HCT116 (cell line): ENCODE results near the gene MGST3. TPM values are rescaled to one million over a fixed set of nuclear protein-coding genes. Genes with fewer than 3 reads are reported as not detected.

Experiments used
- ATAC-seq: fragments of 200-7000 bp; cut with Tn5 transposase; 2 replicates; pipeline ENCODE4 v1.9.1; 2020; ENCODE audit warnings: mild to moderate bottlenecking, moderate library complexity
- BruUV-seq: library from RNA; stranded (reverse); fragments of 400-500 nt; replicated peaks from 2 replicates; lab custom pipeline; 2021; lab: Mats Ljungman, UMichigan
- CTCF ChIA-PET: fragments of 300-600 bp; sonication (Branson Sonifier 250); formaldehyde crosslinking; loops from one replicate; lab custom pipeline; 2021; ENCODE audit warnings: antibody characterized with exemption; lab: Charles Lee
- POLR2A ChIA-PET: fragments of 300-600, 350-600 bp; sonication (Branson Sonifier 250); formaldehyde crosslinking; loops from one replicate; lab custom pipeline; 2021; ENCODE audit warnings: antibody characterized with exemption; lab: Charles Lee
- RAD21 ChIA-PET, 2 experiments: fragments of 300-600 bp; sonication (Branson Sonifier 250); formaldehyde crosslinking; loops; one replicate each; lab custom pipeline; 2023; ENCODE audit warnings: low total read pairs in 2 of 2; ENCODE audit not compliant: uncharacterized antibody in 2 of 2, unreplicated experiment in 2 of 2, low non-redundant PET in 1 of 2; lab: Charles Lee
- DNase-seq: peaks from one replicate; pipeline ENCODE4 v3.0.0-alpha.2; 2010; ENCODE audit warnings: low read depth, low spot score
- H2AFZ ChIP-seq: fragments of 200-600 bp; shearing (Covaris generic), sonication (generic); 2 replicates; pipeline ENCODE4 v1.6.1; 2017; ENCODE audit warnings: low read depth, mixed run types, mixed read lengths, antibody characterized with exemption, low read length; ENCODE audit not compliant: poor library complexity, severe bottlenecking
- H3K27ac ChIP-seq: 2 replicates; pipeline ENCODE4 v1.5.1; 2012; ENCODE audit warnings: low read depth, low read length
- H3K27me3 ChIP-seq: fragments of 200-600 bp; sonication (generic); 2 replicates; pipeline ENCODE4 v1.6.1; 2016; ENCODE audit warnings: mixed run types, low read length, mixed read lengths; ENCODE audit not compliant: insufficient read depth
- H3K36me3 ChIP-seq, 2 experiments: fragments of 200-500 bp in 1 of 2; fragments of 200-600 bp in 1 of 2; sonication (Bioruptor generic) in 1 of 2; sonication (generic) in 1 of 2; 2 replicates each; pipeline versions ENCODE4 v1.5.1 to v1.6.1; 2014 to 2016; ENCODE audit warnings: low read length in 2 of 2, inconsistent platforms in 1 of 2, mixed read lengths in 1 of 2, mixed run types in 1 of 2; ENCODE audit not compliant: insufficient read depth in 2 of 2, control insufficient read depth in 1 of 2
- H3K4me1 ChIP-seq, 2 experiments: fragments of 200-600 bp in 1 of 2; sonication (generic) in 1 of 2; 2 replicates each; pipeline versions ENCODE4 v1.5.1 to v1.6.1; 2012 to 2017; ENCODE audit warnings: low read length in 2 of 2, inconsistent platforms in 1 of 2, mild to moderate bottlenecking in 1 of 2, mixed read lengths in 1 of 2, mixed run types in 1 of 2, moderate library complexity in 1 of 2; ENCODE audit not compliant: insufficient read depth in 2 of 2, control insufficient read depth in 1 of 2
- H3K4me2 ChIP-seq: fragments of 200-600 bp; sonication (generic); 2 replicates; pipeline ENCODE4 v1.6.1; 2017; ENCODE audit warnings: mixed run types, low read length, mixed read lengths
- H3K4me3 ChIP-seq, 2 experiments: fragments of 200-600 bp in 1 of 2; sonication (generic) in 1 of 2; replicated peaks in 1 of 2; 2 replicates each; pipeline ENCODE4 v1.5.1; 2011 to 2016; ENCODE audit warnings: low read length in 2 of 2, control low read depth in 1 of 2, low read depth in 1 of 2, mild to moderate bottlenecking in 1 of 2, mixed read lengths in 1 of 2, mixed run types in 1 of 2
- H3K79me2 ChIP-seq: fragments of 200-600 bp; sonication (generic); 2 replicates; pipeline ENCODE4 v1.6.1; 2017; ENCODE audit warnings: mild to moderate bottlenecking, mixed run types, low read length, moderate library complexity, mixed read lengths; ENCODE audit not compliant: insufficient read depth
- H3K9ac ChIP-seq: fragments of 200-600 bp; sonication (generic); 2 replicates; pipeline ENCODE4 v1.6.1; 2016; ENCODE audit warnings: low read length, mixed read lengths
- H3K9me2 ChIP-seq: fragments of 200-600 bp; sonication (generic), shearing (Covaris generic); 2 replicates; pipeline ENCODE4 v1.6.1; 2017; ENCODE audit warnings: mixed run types, mild to moderate bottlenecking, moderate library complexity; ENCODE audit not compliant: insufficient read depth
- H3K9me3 ChIP-seq, 2 experiments: fragments of 200-500 bp in 1 of 2; fragments of 200-600 bp in 1 of 2; sonication (Bioruptor generic) in 1 of 2; sonication (generic) in 1 of 2; 2 replicates each; pipeline ENCODE4 v1.6.1; 2014 to 2017; ENCODE audit warnings: low read length in 2 of 2, mixed read lengths in 2 of 2, inconsistent platforms in 1 of 2, low read depth in 1 of 2, mild to moderate bottlenecking in 1 of 2, mixed run types in 1 of 2, moderate library complexity in 1 of 2; ENCODE audit not compliant: control insufficient read depth in 1 of 2, insufficient read depth in 1 of 2
- H4K20me1 ChIP-seq: fragments of 200-600 bp; sonication (generic), shearing (Covaris generic); 2 replicates; pipeline ENCODE4 v1.6.1; 2017; ENCODE audit warnings: mixed run types, mild to moderate bottlenecking, moderate library complexity; ENCODE audit not compliant: insufficient read depth
- CTCF ChIP-seq, 3 experiments: fragments of 200-600 bp in 1 of 3; sonication (generic) in 1 of 3; IDR thresholded peaks in 2 of 3; conservative IDR thresholded peaks in 1 of 3; 2 replicates each; pipeline ENCODE4 v1.5.1; 2012 to 2017; ENCODE audit warnings: low read depth in 2 of 3, low read length in 2 of 3, antibody characterized with exemption in 1 of 3, borderline replicate concordance in 1 of 3, control low read depth in 1 of 3, mild to moderate bottlenecking in 1 of 3, mixed read lengths in 1 of 3, mixed run types in 1 of 3, moderate library complexity in 1 of 3; ENCODE audit not compliant: insufficient read depth in 1 of 3
- MAX ChIP-seq: IDR thresholded peaks from 2 replicates; pipeline ENCODE4 v1.6.1; 2012
- RAD21 ChIP-seq: IDR thresholded peaks from 2 replicates; pipeline ENCODE4 v1.6.1; 2012; ENCODE audit warnings: low read depth, mild to moderate bottlenecking
- ZBTB33 ChIP-seq: IDR thresholded peaks from 2 replicates; pipeline ENCODE4 v1.6.1; 2011; ENCODE audit warnings: mild to moderate bottlenecking, low read length, moderate library complexity; ENCODE audit not compliant: insufficient replicate concordance; ENCODE audit errors: extremely low read depth
- intact Hi-C: fragments of 100-400 bp; cut with micrococcal nuclease; formaldehyde crosslinking; loops from 2 replicates; pipeline ENCODE4 v1.10.0; 2022
- total RNA-seq: library from RNA; stranded (reverse); gene quantifications from one replicate; pipeline ENCODE4 v1.2.1, GENCODE V29; 2021; ENCODE audit not compliant: unreplicated experiment

Gene MGST3
- total RNA-seq, 1 experiment from 2014 or later, result 93.7 TPM

- Histone ChIP-seq H3K4me1 (no peaks in the 10 kb centered on the region), H3K27ac (no peak overlapping the region), H3K9ac (no peak overlapping the region), H3K79me2 (peaks cover 7% of the 10 kb centered on the region; the same call in 1 of the 2 replicates), H3K4me3 (no peak overlapping the region), H3K36me3 (peaks cover 13 to 23% of the 10 kb centered on the region in 2 experiments; a peak in 3 of 4 replicates), H2AFZ (no peak overlapping the region), H4K20me1 (no peaks in the 10 kb centered on the region), H3K9me3 (no peaks in the 10 kb centered on the region), H3K9me2 (no peaks in the 10 kb centered on the region), H3K4me2 (no peak overlapping the region), H3K27me3 (no peaks in the 10 kb centered on the region)
- TF ChIP-seq ZBTB33 (no peak), RAD21 (peak; percentile 44), MAX (no peak), CTCF (IDR thresholded peaks at IDR 0.05 in 2 of 3, conservative IDR thresholded peaks at IDR 0.05 in 1 of 3; ENCODE audit: borderline replicate concordance in 1 of 3, insufficient read depth in 1 of 3, low read depth in 2 of 3, low read length in 2 of 3) (peak in 2 of 3 experiments; percentile 31 to 41; a peak in 3 of 6 replicates)
- no peak for DNase-seq
- no TSS peak for BruUV-seq
- ChIA-PET CTCF (no interaction called here), RAD21 (no interaction called here), POLR2A (no interaction called here)
- ATAC-seq, result peak; percentile 72
- intact Hi-C loops, result no loop called here
These were observed 48.4 kb downstream of the MGST3 start for GRCh38 chr1:165679282-165680036.
